HG02623 (cell line): Measurements from ENCODE around the gene GLIS1.

Experiments
- ATAC-seq: cut with Tn5 transposase; IDR thresholded peaks from one replicate; pipeline ENCODE4 v1.9.1; 2021; ENCODE audit warnings: moderate library complexity; ENCODE audit not compliant: unreplicated experiment

Gene GLIS1

GRCh38 chr1:53477651-53478501 lies 261.1 kb downstream of the GLIS1 start:
- no peak for ATAC-seq

- ATAC-seq = no peak
Observed at GRCh38 chr1:53476579-53476978, 262.4 kb downstream of the GLIS1 start.

DNA sequence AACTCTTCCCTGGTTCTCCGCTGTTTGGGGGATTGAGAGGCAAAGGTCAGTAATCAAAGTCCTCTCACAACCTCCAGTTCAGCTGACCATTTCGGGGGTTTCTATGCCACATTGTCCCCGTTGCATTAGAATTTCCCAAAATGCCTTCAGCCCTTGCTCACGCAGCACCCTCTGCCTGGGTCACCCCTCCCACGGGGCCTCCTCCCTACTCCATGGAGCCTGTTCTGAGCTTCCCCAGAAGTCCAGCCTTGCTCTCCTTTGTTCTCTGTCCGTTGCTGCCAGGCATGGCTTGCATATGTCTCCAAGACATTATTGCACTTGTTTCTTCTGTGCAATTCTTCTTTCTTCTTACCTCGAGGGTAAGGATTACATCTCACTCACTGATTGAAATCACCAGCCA lies 263.3 kb downstream of the GLIS1 start:
- ATAC-seq = no peak

- no peak for ATAC-seq
Observed at GRCh38 chr1:53473463-53473862, 265.5 kb downstream of the GLIS1 start.

- ATAC-seq = no peak
Observed at GRCh38 chr1:53471000-53471399, 268.0 kb downstream of the GLIS1 start.

DNA sequence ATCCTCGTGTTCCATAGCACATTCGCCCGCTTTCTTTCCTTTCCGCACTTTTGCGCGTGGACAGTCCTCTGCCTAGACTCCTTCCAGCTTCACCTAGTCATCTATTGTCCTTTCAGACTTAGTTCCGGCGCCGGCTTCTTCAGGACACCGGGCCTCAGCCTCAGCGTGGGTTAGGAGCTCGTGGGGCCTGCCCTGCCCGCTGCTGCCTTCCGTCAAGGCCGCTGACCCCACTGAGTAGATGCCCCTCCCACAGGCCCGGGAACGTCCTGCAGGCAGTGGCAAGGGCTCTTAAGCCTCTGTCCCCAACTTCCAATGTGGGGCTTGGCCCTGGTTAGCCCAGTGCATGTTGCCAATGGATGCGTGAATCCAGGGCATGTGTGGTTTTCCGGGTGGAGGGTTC lies 268.4 kb downstream of the GLIS1 start:
- ATAC-seq = no peak

GRCh38 chr1:53470155-53470554 lies 268.8 kb downstream of the GLIS1 start:
- no peak for ATAC-seq

DNA sequence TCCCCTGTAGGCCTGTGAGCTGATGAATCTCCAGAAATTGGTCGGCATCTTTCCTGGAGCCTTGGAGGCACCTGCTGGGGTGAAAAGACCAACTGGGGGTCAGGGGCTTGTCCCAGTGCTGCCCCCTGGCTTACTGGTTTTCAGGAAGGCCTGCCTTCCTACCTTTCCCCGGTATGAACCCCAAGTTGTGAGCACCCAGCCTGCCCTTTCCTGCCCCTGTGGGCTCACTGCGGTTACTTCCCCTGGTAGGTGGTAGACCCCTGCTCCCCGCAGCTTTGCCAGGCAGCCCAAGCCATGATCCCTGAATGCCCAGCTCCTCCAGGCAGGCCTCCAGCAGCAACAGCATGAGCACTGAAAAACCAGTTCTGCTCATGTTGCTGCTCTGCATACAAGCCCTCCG lies 269.6 kb downstream of the GLIS1 start:
- ATAC-seq = no peak

DNA sequence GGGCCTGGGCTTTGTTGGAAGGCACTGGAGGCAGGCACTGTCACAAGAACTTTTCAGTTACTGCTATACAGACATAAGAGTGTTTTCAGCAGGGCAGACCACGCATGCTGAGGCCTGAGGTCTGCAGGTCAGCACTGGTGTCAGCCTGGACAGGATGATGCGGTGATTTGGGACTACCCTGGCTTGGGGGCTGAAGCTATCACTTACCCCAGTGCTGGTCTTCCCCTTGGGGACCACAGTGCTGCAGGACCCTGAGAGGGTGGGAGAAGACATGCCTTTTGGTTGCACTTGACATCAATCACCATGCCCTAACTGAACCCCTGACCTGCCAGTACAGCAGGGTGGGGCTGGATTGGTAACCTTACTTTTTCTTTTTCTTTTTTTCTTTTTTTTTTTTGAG lies 270.6 kb downstream of the GLIS1 start:
- ATAC-seq = no peak

- no peak for ATAC-seq
Observed at GRCh38 chr1:53467391-53467790, 271.6 kb downstream of the GLIS1 start.

DNA sequence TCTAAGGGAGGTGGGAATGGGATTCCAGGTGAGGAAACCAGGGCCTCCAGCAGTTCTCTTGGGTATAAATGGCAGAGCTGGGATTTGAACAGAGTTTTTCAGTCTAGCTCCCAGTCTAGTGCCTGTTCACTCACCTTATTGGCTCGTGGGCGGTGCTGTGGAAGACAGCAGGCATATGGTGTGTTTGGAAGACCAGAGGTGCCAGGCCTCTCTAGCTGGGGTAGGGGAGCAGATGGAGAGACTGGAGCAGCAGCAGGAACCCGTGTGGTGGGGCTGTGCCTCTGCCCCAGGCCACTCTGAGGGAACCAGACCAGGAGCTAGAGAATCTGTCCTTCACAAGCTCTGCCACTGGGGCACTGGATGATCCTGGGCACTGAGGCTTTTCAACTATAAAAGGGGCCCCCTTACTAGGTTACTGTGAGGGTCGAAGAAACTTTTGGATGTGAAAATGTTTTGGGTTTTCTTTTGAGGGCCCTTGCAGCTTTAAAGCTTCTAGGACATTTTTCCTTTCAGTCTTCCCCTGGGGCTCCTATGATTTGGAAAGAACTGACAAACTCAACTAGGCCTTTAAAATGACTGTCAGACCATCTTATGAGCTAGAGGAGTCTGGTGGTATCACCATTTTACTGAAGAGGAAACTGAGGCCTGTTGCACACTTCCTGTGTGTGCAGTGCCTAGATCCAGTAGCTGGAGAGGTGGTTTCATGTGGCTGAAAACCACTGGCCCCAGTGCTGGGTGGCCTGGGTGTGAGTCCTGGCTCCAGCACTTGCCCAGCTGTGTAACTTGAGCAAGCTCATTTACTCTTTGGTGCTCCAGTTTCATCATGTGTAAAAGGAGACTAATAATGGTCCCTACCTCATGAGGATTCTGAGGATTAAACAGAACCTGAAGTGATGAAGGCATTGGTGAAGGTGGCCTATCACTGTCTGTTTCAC lies 273.7 kb downstream of the GLIS1 start:
- ATAC-seq = no peak

GRCh38 chr1:53463961-53464899 lies 274.7 kb downstream of the GLIS1 start:
- no peak for ATAC-seq

DNA sequence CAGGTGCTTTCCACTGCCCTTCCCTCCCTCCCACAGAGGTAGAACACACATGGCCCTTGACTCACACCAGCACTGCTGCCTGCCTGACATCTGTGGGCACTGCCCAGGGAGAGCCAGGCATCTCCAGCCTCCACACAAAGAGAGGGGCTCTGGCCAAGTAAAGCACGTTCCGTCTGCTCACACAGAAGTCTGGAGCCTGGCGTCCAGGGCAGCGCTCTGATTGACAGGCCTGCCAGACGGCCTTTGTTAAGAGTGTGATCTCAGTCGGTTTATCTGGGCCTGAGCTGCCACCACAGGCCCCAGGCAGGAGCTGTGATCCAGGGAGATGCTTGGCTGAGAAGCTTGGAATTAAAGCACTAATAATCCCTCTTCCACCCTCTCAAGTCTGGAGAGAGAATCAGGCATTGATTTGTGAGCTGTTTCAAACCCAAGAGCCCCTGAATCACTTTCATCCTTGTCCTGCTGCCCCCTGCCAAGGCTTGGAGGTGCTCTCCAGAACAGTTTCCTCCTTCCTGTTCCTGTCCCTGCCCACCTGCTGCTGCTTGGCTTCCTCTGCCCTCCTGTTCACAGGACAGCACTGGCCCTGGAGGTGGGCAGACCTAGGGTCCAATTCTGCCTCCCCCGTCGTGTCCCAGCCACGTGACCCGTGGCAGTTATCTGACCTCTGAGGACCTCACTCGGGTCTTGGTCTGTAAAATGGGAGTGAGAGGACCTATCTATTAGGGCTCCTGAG lies 276.0 kb downstream of the GLIS1 start:
- ATAC-seq = no peak

- no peak for ATAC-seq
Observed at GRCh38 chr1:53462193-53462592, 276.8 kb downstream of the GLIS1 start.

- ATAC-seq = no peak
Observed at GRCh38 chr1:53461323-53462044, 277.5 kb downstream of the GLIS1 start.

DNA sequence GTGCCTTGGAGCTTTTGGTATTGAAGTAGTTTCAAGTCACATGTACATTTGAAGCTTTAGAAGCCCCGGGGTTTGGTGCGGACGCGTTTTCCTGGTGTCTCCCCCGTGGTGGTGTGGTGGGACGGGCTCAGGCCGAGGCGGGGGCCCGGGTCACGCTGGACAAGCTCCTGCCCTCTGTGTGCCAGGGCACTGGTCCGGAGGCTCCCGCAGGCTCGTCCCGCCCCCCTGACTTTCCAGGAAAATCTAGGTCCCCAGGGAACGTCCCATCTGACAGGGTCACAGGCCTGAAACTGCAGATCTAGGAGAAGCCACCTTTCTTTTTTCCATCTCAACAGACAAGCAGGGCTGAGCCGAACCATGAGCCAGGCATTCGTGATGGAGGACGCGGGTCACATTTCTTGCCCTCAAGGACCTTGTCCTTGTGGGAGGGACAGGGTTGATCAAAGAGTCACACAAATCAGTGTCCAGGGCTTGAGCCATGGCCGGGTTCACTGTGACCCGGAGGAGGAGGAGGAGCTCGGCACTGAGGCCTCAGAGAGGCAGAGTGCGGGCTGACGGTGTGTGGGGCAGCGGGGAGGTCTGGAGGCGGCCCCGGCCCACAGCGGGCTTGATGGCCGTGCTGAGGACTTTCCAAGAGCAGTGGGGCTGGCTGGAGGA lies 278.2 kb downstream of the GLIS1 start:
- ATAC-seq = no peak

DNA sequence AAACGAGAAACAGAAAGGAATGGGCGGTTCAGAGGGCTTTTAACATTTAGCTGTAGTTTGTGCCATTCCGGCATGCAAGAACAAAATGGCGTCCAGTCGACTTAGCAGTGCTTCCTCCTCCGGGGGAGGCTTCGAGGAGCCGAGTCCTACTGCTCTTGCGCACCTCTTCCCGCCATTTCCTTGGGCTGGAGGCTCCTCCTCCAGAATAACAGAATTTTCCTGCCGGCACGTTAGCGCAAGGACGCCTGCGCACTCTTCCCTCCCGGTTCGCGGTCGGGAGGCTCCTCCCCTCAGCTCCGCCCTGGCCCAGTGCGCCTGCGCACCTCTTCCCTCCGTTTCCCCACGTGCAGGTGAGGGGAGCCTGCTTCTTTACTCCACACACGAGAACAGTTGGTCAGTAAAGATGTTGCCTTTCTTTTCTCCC lies 278.7 kb downstream of the GLIS1 start:
- ATAC-seq = no peak

GRCh38 chr1:53459321-53460175 lies 279.4 kb downstream of the GLIS1 start, which contains the start of gene DMRTB1:
Gene DMRTB1 (plus strand): TSS chr1:53459399. CDS start chr1:53459454, 55 bp downstream.
- ATAC-seq = no peak
